KBM-7 (cell line): ENCODE measurements around the gene RECK.
"Not testable (repeated sequence)": the region's sequence is repeated elsewhere in the genome, so short reads cannot be mapped to it uniquely, and the experiment has no call there.

Source experiments
- DNase-seq: peaks from one replicate; pipeline ENCODE4 v3.0.0-alpha.2; 2015
- in situ Hi-C: fragments of 300-500 bp; cut with MboI; formaldehyde crosslinking; loops from 2 replicates; pipeline ENCODE4 v1.14.3; 2020; ENCODE audit warnings: low sequenced_read_pairs, low pct_unique_long_range_greater_than_20kb, mixed read lengths

RECK gene, protein sequence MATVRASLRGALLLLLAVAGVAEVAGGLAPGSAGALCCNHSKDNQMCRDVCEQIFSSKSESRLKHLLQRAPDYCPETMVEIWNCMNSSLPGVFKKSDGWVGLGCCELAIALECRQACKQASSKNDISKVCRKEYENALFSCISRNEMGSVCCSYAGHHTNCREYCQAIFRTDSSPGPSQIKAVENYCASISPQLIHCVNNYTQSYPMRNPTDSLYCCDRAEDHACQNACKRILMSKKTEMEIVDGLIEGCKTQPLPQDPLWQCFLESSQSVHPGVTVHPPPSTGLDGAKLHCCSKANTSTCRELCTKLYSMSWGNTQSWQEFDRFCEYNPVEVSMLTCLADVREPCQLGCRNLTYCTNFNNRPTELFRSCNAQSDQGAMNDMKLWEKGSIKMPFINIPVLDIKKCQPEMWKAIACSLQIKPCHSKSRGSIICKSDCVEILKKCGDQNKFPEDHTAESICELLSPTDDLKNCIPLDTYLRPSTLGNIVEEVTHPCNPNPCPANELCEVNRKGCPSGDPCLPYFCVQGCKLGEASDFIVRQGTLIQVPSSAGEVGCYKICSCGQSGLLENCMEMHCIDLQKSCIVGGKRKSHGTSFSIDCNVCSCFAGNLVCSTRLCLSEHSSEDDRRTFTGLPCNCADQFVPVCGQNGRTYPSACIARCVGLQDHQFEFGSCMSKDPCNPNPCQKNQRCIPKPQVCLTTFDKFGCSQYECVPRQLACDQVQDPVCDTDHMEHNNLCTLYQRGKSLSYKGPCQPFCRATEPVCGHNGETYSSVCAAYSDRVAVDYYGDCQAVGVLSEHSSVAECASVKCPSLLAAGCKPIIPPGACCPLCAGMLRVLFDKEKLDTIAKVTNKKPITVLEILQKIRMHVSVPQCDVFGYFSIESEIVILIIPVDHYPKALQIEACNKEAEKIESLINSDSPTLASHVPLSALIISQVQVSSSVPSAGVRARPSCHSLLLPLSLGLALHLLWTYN

GRCh38 chr9:36036780-36037548, at the start of gene RECK:
TSS of gene RECK (plus strand) at chr9:36036913. CDS start at chr9:36036999, 86 bp downstream.
- in situ Hi-C loops, result no loop called here

DNA sequence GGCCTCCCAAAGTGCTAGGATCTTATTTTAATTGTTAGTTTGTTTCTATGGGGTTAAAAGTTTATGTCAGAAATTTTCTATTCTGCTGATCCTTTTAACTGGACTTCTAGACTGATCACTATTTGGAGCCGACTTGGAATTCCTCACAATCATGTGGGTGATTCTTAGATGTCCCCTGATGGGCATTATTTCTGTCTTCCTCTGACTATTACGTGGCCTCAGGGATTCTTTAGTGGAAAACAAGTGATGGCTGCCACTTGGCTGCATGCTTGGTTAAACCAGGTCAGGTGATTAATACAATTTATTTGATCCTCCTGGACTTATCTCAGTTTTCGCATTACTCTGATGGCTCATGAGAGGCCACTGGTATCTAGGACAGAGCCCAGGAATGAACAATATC, 46.6 kb upstream of the RECK start:
- no peak for DNase-seq
- in situ Hi-C loops, result no loop called here

More at GRCh38 chr9:36036780-36037548, at the start of gene RECK:
- peak; percentile 71 for DNase-seq

GRCh38 chr9:35993136-35993535, 43.6 kb upstream of the RECK start:
- DNase-seq, in situ Hi-C loops: not testable (repeated sequence)

DNA sequence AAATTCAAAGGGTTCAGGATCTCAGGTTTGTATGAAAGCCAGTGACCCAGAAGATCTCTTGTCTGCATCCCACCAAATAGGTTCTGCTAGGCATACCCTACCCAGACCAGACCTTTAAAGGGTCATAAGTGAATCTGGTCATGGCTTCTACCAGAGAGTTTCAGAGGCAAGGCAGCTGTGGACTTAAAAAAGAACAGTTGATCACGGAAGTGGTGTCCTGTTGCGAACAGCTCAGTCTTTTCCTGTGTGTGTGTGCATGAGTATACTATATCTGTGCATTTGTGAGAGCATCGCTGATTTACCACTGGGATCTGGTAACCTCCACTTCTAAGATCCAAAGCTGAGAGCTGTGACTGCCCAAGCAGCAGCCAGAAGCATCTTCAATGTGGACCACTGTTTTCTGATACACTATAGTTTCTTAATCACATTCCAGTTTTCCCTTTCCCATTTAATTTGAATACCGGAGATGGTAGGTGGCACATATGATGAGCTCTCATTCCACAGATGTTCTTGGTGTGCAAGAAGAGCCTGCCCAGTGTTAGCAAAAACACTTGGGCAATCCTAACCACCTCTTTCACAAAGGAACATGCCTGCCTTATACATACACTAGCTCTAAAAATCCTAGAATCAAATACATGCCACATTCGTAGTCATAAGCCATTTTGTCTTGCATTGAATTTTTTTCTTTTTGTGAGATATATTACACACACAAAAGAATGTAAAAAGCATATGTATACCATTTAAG, 42.6 kb upstream of the RECK start:
- DNase-seq, result no peak

GRCh38 chr9:35994959-35995358, 41.8 kb upstream of the RECK start:
- in situ Hi-C loops, result no loop called here
- DNase-seq, result no peak

More for the DNA sequence above, 42.6 kb upstream of the RECK start:
- in situ Hi-C loops, result no loop called here

DNA sequence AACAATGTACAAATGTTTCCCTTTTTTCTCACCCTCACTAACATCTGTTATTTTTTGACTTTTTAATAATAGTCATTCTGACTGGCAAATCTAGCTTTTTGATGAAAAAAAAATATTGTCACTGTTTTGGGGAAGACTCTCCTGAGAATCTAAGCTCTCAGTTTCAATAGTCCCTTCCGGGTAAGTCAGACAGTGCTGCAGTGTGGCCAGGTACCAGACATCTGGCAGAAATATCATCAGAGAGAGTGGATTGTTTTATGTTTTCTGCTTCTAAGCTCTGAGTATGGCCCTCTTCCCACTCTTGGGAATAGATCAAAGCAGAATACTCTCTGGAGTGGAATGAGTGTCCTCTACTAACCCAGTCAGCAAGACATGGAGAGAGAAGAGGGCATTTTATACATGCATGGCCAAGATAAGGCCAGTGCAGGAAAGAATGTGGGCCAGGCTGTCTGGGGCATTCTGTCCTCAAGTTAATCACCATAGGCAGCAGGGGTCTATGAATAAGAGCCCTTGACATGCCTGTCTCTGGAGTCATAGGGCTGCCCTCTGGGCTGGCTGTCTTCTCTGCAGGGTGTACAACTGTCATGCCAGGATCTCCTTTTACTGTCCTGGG, 40.2 kb upstream of the RECK start:
- in situ Hi-C loops, result no loop called here
- no peak for DNase-seq

GRCh38 chr9:35997016-35997415, 39.7 kb upstream of the RECK start:
- in situ Hi-C loops, DNase-seq: not testable (repeated sequence)

DNA sequence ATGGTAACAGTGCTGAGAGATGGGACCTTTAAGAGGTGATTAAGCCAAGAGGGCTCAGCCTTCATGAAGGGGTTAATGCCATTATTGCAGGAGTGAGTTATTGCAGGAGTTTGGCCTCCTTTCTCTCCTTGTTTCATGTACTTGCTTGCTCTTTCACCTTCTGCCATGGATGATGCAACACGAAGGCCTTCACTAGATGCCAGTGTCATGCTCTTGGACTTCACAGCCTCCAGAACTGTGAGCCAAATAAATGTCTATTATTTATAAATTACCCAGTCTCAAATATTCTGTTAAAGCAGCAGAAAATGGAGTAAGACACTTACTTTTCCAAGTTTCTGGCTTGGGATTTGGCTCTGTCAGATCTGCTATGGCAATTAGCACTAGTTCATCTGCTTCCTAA, 38.4 kb upstream of the RECK start:
- DNase-seq, result no peak
- in situ Hi-C loops, result no loop called here

- in situ Hi-C loops, result no loop called here
- DNase-seq, result no peak
Measured at GRCh38 chr9:36005891-36006290, 30.8 kb upstream of the RECK start.

GRCh38 chr9:36006549-36007315, 30.0 kb upstream of the RECK start:
- DNase-seq, result peak; percentile 77
- in situ Hi-C loops, result no loop called here

- in situ Hi-C loops, result no loop called here
Measured at GRCh38 chr9:36007316-36007708, 29.4 kb upstream of the RECK start.

DNA sequence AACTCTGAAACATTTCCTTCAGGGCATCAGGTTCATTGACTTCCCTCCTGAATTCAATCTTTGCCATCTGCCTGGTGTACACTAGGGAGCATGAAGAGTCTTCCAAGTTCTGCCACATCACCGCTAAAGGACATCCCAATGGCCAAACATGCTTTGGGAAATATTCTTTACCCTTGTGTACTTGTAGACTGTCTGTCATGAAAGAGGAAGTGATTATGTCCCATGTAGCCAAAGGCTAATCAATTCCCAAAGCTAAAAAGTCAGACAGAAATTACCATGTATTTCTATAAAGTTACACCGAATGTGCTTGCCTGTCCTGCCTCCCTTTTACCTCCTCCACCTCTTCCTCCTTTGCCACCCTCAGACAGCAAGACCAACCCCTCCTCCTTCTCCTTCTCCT, 28.9 kb upstream of the RECK start:
- peak; percentile 8 for DNase-seq
- in situ Hi-C loops, result no loop called here

More at GRCh38 chr9:36007316-36007708, 29.4 kb upstream of the RECK start:
- DNase-seq, result peak; percentile 25

DNA sequence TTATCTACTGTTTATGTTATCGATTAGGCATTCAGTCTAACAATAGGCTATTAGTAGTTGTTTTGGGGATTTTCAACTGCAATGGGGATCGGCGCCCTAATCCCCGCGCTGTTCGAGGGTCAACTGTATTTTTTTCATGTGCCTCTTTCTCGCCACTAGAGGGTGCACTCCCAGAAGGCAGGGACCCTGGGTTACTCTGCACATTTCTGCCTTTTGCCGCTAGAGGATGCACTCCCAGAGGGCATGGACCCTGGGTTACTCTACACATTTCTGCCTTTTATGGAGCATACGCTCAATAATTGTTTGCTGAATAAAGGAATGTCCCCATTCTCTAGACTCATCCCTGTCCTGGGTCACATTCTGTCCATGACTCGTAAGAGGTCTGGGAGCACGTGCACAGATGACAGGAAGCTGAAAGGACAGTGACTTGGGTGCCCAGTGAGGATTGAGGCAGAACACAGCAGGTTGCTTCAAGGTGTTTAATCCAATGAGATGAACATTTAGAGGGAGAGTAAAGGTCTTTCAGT, 27.9 kb upstream of the RECK start:
- in situ Hi-C loops, result no loop called here
- DNase-seq, result peak; percentile 50

- no peak for DNase-seq
- in situ Hi-C loops, result no loop called here
Measured at GRCh38 chr9:36011379-36011778, 25.3 kb upstream of the RECK start.

DNA sequence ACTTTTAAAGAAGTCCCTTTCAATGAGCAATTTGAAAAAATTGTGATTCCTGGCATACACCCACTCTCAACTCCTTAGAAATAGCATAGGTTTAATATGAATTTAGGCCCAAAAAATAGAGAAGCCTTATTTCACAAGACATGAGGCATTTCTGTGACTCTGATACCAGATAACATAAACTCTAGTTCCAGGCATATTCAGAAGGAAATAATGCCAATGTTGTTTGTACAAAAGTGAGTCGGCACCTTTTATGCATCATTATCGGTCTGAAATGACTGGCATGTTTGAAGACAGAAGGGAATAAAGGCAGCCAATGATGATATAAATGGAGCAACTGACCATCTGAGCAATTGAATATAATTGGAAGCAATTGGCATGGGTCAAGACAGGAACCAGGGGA, 19.4 kb upstream of the RECK start:
- no peak for DNase-seq
- in situ Hi-C loops, result no loop called here

GRCh38 chr9:36018129-36018528, 18.6 kb upstream of the RECK start:
- in situ Hi-C loops, result no loop called here
- no peak for DNase-seq
